ENCODE results near the gene RBM47.

RBM47 gene

DNA sequence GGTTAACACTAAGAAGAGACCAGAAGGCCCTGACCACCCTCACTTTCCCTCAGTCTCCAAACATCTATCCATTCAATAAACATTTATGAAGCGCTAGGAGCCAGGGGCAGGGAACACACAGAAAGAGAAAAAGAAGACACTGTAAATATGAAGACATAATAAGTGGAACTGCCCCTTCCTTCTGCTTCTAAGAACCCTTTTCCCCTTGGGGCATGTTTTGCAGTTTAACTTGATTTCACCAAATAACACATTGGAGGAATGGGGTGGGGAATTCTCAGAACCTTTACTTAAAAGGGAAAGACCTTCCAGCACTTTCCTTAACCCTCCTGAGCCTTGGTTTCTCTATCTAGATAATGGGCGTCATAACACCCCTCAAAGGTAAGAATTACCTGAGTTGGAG is 42.3 kb downstream of the RBM47 start:
- Mint-ChIP-seq H3K4me1 (ENCODE audit: low read depth) (peaks cover 7% of the 10 kb centered on the region), H3K27ac (no peak overlapping the region), H3K4me3 (no peak overlapping the region), H3K36me3 (ENCODE audit: low read depth) (peaks cover 3% of the 10 kb centered on the region), H3K27me3 (ENCODE audit: low read depth) (no peaks in the 10 kb centered on the region), H3K9me3 (no peaks in the 10 kb centered on the region)

DNA sequence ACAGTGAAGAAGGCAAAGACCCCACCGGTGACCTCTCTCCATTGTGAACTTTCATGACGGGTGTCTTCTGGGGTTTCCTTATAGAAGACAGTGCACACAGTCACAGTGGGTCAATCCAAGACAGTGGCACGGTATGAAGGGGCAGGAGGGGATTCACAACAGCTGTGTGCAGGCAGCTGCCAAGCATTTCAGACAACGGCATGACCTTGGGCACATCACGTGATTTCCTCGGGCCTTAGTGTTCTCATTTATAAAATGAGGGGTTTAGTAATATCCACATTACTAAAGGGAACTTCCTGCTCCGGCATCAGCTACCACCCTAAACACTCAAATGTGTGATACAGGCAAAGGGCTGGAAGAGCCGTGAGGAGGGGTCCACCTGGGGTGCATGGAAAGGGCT is 42.9 kb downstream of the RBM47 start:
- Mint-ChIP-seq H3K36me3 (ENCODE audit: low read depth) (peaks cover 3% of the 10 kb centered on the region), H3K9me3 (no peaks in the 10 kb centered on the region), H3K4me3 (no peak overlapping the region), H3K4me1 (ENCODE audit: low read depth) (peaks cover 10% of the 10 kb centered on the region), H3K27me3 (ENCODE audit: low read depth) (no peaks in the 10 kb centered on the region), H3K27ac (no peak overlapping the region)

DNA sequence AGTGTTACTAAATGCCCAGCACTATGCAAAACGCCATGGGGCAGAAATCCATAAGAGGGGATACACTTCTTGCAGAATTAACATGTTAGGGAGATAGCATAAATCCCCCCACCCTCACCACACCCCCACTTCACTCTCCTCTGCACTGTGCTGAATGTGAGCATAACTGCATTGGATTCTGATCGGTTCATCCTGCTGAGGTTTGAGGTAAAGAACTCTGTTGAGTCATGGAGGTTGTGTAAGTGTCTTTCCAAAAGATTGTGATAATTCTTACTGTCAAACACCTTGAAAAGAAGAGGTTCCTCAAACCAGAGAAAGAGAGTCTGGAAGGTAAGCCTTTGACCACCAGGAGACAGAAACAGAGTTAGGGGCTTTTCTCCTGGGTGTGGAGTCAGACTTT is 43.6 kb downstream of the RBM47 start:
- peaks cover 3% of the 10 kb centered on the region for H3K36me3 Mint-ChIP-seq (ENCODE audit: low read depth)
- no peaks in the 10 kb centered on the region for H3K9me3 Mint-ChIP-seq
- H3K27me3 Mint-ChIP-seq (ENCODE audit: low read depth): no peaks in the 10 kb centered on the region
- H3K4me3 Mint-ChIP-seq: no peak overlapping the region
- peaks cover 14% of the 10 kb centered on the region for H3K4me1 Mint-ChIP-seq (ENCODE audit: low read depth)
- peak overlapping the region; percentile 1 for H3K27ac Mint-ChIP-seq

DNA sequence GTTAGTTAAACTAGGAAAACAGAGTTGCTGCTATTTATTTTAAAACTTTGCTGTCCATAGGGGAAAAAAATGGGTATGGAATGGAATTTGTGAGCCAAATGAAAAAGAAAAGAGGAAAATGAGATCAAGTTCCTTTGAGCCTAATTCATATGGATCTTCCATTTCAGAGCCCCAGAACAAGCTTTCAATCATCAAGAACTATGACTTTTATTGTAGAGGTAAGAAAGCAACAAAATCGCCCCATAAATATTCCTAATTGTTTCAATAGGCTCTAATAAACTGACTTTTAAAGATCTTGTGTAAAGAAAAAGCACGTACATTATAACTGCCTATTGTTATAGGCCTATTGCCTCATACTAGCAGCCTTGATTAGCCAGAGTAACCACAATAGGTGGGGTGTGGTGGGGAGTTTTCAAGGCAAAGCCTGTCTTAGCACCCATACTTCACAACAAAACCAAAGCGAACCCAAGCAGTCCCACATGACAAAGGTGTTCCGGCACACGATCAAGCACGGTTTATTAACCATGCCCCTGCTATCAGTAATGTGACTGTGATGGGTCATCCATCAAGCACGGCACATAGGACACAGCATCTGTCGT is 44.4 kb downstream of the RBM47 start:
- no peaks in the 10 kb centered on the region for H3K9me3 Mint-ChIP-seq
- no peak overlapping the region for H3K27ac Mint-ChIP-seq
- H3K27me3 Mint-ChIP-seq (ENCODE audit: low read depth): no peaks in the 10 kb centered on the region
- peaks cover 18% of the 10 kb centered on the region for H3K4me1 Mint-ChIP-seq (ENCODE audit: low read depth)
- H3K36me3 Mint-ChIP-seq (ENCODE audit: low read depth): peaks cover 3% of the 10 kb centered on the region
- no peak overlapping the region for H3K4me3 Mint-ChIP-seq

DNA sequence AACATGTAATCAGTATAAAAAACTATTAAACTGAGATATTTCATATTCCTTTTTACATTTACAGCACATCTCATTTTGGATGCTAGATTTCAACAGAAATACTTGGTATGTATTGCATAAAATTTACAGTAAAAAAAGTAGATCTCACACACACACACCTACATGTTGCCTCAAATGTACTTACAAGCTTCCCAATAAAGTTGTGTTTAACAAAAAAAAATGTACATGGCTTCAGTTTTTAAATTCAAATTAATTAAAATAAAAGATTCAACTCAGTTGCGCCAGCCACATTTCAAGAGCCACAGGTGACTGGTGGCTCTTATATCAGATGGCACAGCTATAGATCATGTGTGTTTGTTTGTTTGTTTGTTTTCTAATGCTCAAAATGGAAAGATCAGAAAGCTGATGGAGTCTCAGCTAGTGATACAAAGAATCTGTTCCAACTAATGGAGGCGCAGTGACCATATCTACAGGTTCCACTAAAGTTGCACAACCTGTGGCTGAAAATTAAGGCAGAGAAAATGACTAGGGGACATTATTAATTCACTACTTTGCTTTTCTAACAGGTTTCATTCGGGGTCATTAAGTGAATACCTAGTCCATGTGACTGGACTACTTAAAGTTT is 45.0 kb downstream of the RBM47 start:
- H3K4me1 Mint-ChIP-seq (ENCODE audit: low read depth): peaks cover 18% of the 10 kb centered on the region
- H3K4me3 Mint-ChIP-seq: no peak overlapping the region
- no peaks in the 10 kb centered on the region for H3K9me3 Mint-ChIP-seq

DNA sequence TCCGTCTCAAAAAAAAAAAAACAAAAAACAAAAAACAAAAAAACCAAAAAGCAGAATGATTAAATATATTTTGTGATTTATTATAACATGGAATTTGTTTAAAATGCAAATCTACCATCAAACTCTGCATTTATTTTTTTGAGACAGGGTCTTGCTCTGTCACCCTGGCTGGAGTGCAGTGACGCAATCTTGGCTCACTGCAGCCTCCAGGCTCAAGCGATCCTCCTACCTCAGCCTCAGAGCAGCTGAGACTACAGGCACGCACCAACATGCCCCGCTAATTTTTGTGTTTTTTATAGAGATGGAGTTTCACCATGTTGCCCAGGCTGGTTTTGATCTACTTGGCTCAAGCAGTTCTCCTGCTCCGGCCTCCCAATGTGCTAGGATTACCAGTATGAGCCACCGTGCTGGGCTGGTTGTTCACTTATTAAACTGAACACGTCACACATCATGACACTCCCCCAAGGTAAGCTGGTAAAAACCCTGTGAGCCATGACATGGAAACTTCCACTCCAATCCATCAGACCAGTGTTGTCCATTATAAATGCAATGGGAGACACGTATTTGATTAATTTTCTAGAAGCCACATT is 45.7 kb downstream of the RBM47 start:
- H3K4me3 Mint-ChIP-seq: no peak overlapping the region
- H3K9me3 Mint-ChIP-seq: no peaks in the 10 kb centered on the region
- peaks cover 3% of the 10 kb centered on the region for H3K36me3 Mint-ChIP-seq (ENCODE audit: low read depth)
- H3K4me1 Mint-ChIP-seq (ENCODE audit: low read depth): peaks cover 18% of the 10 kb centered on the region
- H3K27me3 Mint-ChIP-seq (ENCODE audit: low read depth): no peaks in the 10 kb centered on the region
- no peak overlapping the region for H3K27ac Mint-ChIP-seq

More for the DNA sequence above, 45.0 kb downstream of the RBM47 start:
- Mint-ChIP-seq H3K36me3 (ENCODE audit: low read depth) (peaks cover 3% of the 10 kb centered on the region), H3K27me3 (ENCODE audit: low read depth) (no peaks in the 10 kb centered on the region), H3K27ac (no peak overlapping the region)

DNA sequence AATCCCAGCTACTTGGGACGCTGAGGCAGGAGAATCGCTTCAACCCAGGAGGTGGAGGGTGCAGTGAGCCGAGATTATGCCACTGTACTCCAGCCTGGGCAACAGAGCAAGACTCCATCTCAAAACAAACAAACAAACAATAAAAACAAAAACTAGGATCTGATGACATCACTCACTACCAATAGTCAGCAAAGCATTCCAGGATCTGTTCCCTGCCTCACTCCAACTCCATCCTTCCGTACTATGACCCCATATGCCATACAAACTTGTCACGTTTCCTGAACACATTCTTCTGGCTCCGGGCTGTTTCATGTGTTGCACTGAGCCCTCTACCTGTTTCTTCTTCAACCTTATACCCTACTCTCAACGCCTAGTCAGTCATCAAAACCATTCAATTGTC is 47.3 kb downstream of the RBM47 start:
- Mint-ChIP-seq H3K4me1 (ENCODE audit: low read depth) (peaks cover 21% of the 10 kb centered on the region), H3K36me3 (ENCODE audit: low read depth) (peaks cover 3% of the 10 kb centered on the region), H3K4me3 (no peak overlapping the region), H3K27ac (no peak overlapping the region), H3K9me3 (no peaks in the 10 kb centered on the region), H3K27me3 (ENCODE audit: low read depth) (no peaks in the 10 kb centered on the region)

DNA sequence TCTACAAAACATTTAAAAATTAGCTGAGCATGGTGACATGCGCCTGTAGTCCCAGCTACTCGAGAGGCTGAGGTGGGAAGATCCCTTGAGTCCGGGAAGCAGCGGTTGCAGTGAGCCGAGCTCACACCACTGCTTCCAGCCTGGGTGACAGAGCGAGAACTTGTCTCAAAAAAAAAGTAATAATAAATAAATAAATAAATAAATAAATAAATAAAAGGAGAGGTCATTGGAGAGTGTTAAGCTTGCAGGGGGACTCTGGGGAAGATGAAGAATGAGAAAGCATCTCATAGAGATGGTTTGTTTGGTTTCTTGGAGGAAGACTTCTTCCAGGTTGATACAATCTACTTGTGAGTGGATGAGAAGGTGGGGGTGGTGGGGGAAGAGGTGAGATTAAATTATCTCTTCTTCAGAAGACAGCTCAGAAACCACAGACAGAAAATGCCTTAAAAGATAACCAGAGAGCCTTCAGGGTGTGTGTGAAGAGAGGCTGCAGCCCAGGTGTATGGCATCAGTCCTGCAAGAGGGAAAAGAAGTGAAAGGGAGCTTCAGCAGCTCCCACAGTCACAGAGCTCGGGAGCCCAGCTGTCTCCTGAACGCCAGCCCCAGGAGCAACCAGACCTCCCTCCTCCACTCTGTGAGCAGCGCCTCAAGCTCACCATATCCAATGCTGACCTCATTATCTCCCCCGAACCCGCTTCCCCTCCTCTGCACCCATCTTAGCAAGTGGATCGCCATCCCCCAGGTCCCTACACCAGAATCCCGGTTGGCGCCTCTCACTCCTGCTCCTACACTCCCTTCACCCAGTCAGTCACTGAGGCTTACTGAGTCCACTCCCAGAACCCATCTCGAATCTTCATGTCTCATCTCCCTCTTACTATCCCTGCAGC is 48.2 kb downstream of the RBM47 start:
- Mint-ChIP-seq H3K4me1 (ENCODE audit: low read depth) (peaks cover 29% of the 10 kb centered on the region), H3K27ac (no peak overlapping the region), H3K4me3 (no peak overlapping the region), H3K9me3 (no peaks in the 10 kb centered on the region), H3K27me3 (ENCODE audit: low read depth) (no peaks in the 10 kb centered on the region), H3K36me3 (ENCODE audit: low read depth) (peaks cover 3% of the 10 kb centered on the region)

DNA sequence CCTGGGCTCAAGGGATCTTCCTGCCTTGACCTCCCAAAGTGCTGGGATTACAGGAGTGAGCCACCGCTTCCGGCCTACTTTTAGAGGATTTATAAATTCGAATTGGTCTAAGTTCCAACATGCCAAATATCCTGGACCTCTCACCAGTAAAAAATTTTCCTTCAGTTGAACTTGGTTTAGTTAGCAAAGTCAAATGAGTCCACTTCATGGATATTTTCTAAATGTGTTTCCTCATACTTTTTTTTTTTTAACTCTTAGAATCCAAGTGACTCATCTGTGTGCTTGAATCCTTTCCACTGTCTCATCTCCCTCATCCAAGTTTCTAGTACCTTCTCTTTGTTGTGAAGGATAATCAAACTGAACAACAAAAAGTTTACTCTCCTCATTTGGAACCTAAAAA is 49.7 kb downstream of the RBM47 start:
- Mint-ChIP-seq H3K4me3 (no peak overlapping the region), H3K4me1 (ENCODE audit: low read depth) (peaks cover 31% of the 10 kb centered on the region), H3K9me3 (no peaks in the 10 kb centered on the region), H3K27ac (no peak overlapping the region), H3K36me3 (ENCODE audit: low read depth) (peaks cover 1% of the 10 kb centered on the region), H3K27me3 (ENCODE audit: low read depth) (no peaks in the 10 kb centered on the region)

DNA sequence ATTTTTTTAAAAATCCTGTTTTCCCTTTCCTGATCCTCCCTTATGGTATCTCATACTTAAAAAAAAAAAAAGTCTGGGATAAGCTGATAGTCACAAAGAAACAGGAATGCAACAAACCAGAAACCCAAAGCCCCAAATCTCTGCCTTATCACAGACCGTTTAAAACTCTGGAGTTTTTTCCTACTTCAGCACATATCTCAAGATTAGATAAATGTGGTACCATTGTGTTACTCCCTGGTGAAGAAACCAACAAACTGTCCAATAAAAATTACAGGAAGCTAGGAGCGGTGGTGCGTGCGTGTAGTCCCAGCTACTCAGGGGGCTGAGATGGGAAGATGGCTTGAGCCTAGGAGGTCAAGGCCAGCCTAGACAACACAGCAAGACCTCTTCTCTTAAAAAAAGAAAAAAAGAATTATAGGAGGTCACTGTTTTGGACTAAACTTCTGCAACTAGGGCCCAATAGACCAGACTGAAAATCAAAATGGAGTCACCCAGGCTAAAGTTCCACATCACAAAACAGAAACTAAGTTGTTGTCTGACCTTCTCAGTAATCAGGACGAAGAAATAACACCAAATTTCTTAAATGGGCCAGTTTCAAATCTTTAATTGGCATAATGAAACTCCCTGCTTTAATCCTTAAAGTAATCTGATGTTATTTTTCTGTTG is 51.9 kb downstream of the RBM47 start:
- H3K27ac Mint-ChIP-seq: no peak overlapping the region
- H3K36me3 Mint-ChIP-seq (ENCODE audit: low read depth): peaks cover 1% of the 10 kb centered on the region
- peaks cover 33% of the 10 kb centered on the region for H3K4me1 Mint-ChIP-seq (ENCODE audit: low read depth)
- no peaks in the 10 kb centered on the region for H3K9me3 Mint-ChIP-seq
- H3K27me3 Mint-ChIP-seq (ENCODE audit: low read depth): no peaks in the 10 kb centered on the region
- H3K4me3 Mint-ChIP-seq: no peak overlapping the region

DNA sequence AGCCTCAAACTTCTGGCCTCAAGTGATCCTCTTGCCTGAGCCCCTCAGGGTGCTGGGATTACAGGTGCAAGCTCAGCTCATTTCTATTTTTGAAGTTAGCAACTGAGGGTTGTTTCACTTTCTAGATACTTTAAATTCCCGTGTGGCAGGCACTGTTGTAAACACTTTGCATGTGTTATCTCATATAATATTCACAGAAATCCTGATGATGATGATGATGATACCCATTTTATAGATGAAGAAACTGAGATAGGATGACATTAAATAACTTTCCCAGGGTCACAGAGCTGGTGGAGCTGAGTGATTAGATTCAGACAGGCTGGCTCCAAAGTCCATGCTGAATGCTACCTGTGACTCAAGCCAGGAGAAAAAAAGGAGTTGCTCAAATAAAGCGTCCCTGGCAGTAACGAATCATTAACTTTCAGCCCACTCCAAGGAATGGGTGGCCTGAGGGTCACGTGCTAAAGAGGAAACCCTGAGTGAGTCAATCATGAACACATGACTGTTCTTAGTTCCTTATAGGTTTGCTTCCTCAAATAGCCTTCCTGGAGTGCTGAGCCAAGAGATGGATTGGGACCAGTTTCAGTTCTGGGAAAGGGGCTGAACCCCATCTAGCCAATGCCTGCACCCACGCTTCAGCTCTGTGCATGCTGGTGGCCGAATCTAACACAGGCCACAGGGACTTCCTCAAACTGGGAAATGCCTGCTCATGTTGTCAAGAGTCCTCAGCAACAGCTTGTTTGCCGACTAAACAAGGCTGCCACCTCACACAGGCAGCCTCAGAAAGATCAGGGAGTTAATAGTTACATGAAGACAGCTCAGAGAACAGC is 52.8 kb downstream of the RBM47 start:
- H3K27me3 Mint-ChIP-seq (ENCODE audit: low read depth): no peaks in the 10 kb centered on the region
- peak overlapping the region; percentile 47 for H3K4me3 Mint-ChIP-seq
- H3K27ac Mint-ChIP-seq: peak overlapping the region; percentile 47
- H3K4me1 Mint-ChIP-seq (ENCODE audit: low read depth): peaks cover 29% of the 10 kb centered on the region
- no peaks in the 10 kb centered on the region for H3K9me3 Mint-ChIP-seq
- peaks cover 1% of the 10 kb centered on the region for H3K36me3 Mint-ChIP-seq (ENCODE audit: low read depth)

DNA sequence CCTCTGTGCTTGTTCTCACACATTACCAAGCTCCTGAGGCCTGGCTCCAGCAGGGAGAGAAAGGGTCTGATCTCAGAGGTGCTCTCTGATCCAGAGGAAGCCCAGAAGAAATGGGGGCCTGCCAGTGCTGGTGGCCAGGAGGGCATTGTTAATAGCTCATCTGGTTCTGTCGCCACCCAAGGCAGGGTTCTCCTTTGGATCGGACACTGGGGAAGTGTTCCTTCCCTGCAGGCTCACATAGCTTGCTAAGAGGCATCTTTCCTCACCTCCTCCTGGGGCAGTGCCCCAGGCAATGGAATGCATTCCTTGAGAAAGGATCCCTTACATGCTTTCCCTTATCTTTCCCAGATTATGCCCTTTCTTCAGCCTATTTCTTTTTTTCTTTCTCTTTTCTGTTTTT is 53.8 kb downstream of the RBM47 start:
- H3K27ac Mint-ChIP-seq: no peak overlapping the region
- H3K4me1 Mint-ChIP-seq (ENCODE audit: low read depth): peaks cover 23% of the 10 kb centered on the region
- H3K9me3 Mint-ChIP-seq: no peaks in the 10 kb centered on the region
- H3K36me3 Mint-ChIP-seq (ENCODE audit: low read depth): peaks cover 1% of the 10 kb centered on the region
- H3K4me3 Mint-ChIP-seq: no peak overlapping the region
- H3K27me3 Mint-ChIP-seq (ENCODE audit: low read depth): no peaks in the 10 kb centered on the region

DNA sequence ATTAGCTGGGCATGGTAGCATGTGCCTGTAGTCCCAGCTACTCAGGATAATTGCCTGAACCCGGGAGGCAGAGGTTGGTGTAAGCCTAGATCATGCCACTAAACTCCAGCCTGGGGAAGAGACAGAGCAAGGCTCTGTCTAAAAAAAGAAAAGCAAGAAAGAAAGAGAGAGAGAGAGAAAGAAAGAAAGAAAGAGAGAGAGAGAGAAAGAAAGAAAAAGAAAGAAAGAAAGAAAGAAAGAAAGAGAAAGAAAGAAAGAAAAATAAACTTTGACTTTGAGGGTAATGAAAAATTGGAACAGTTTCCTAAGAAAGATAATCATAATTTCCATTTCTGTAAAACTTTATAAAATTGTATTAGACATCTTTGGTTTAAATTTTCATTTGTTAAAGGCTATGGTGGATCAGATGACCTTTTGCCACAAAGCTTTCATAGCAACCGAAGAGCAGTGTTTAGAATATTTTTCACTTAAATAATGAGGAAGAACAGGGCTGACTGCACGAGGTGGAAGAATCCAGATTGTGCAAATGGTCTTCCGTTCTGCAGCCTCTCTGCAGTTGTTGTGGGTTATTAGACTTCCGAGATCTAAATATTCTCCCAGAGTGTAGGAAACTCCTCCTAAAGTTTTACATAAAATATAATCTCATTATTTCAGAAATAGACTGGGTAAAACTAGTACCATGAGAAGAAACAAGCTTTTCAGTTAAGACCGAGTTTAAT is 55.9 kb downstream of the RBM47 start:
- peaks cover 19% of the 10 kb centered on the region for H3K4me1 Mint-ChIP-seq (ENCODE audit: low read depth)
- H3K27ac Mint-ChIP-seq: no peak overlapping the region
- H3K27me3 Mint-ChIP-seq (ENCODE audit: low read depth): no peaks in the 10 kb centered on the region
- H3K36me3 Mint-ChIP-seq (ENCODE audit: low read depth): peaks cover 1% of the 10 kb centered on the region
- H3K4me3 Mint-ChIP-seq: no peak overlapping the region
- H3K9me3 Mint-ChIP-seq: no peaks in the 10 kb centered on the region

Measured in T-helper 1 cell treated with Interleukin-12 subunit alpha and Interleukin-12 subunit beta and Interleukin-4 antibody, amounts not matched to agents 30 μg/mL and 1 μg/mL, for 36 hours (primary cell).